Activated CD4-positive, alpha-beta memory T cell treated with anti-CD3 and anti-CD28 coated beads for 36 hours (primary cell): ENCODE results near the gene BTBD17. TPM values are rescaled to one million over a fixed set of nuclear protein-coding genes. Genes with fewer than 3 reads are reported as not detected.

Experiments
- CTCF ChIA-PET: fragments of 350-600 bp; sonication (Branson Sonifier 250); formaldehyde crosslinking; loops from one replicate; lab custom pipeline; 2021; ENCODE audit warnings: antibody characterized with exemption, inconsistent platforms; lab: Charles Lee
- POLR2A ChIA-PET: fragments of 350-600 bp; sonication (Branson Sonifier 250); formaldehyde crosslinking; loops from one replicate; lab custom pipeline; 2021; ENCODE audit warnings: antibody characterized with exemption; lab: Charles Lee
- DNase-seq: peaks from one replicate; pipeline ENCODE4 v3.0.0-alpha.2; 2020
- H3K27ac Mint-ChIP-seq: one replicate; pipeline ENCODE4 v1.8.0; 2021; ENCODE audit warnings: mixed read lengths
- H3K27me3 Mint-ChIP-seq: one replicate; pipeline ENCODE4 v1.8.0; 2021; ENCODE audit warnings: mixed read lengths
- H3K36me3 Mint-ChIP-seq: one replicate; pipeline ENCODE4 v1.8.0; 2021; ENCODE audit warnings: mixed read lengths
- H3K4me1 Mint-ChIP-seq: one replicate; pipeline ENCODE4 v1.8.0; 2021; ENCODE audit warnings: low read depth, mixed read lengths
- H3K4me3 Mint-ChIP-seq: one replicate; pipeline ENCODE4 v1.8.0; 2021; ENCODE audit warnings: mild to moderate bottlenecking, mixed read lengths
- H3K9me3 Mint-ChIP-seq: one replicate; pipeline ENCODE4 v1.8.0; 2021; ENCODE audit warnings: mixed read lengths
- intact Hi-C: fragments of 100-400 bp; cut with micrococcal nuclease; formaldehyde crosslinking; loops from one replicate; pipeline ENCODE4 v1.15.1; 2023
- total RNA-seq, 2 experiments: library from RNA; stranded (reverse); gene quantifications; one replicate each; pipeline ENCODE4 v1.2.3, GENCODE V29; 2021

BTBD17 gene
- total RNA-seq, 2 experiments from 2014 or later: not detected

GRCh38 chr17:74328487-74328886 lies 33.2 kb downstream of the BTBD17 start:
- CTCF ChIA-PET: interaction anchor here (0.7 to 1.9 kb wide), 2 partner anchors 27 to 33 kb away, joined by 3 to 4 read pairs; no protein-coding TSS in a partner anchor
- intact Hi-C loops: no loop called here

GRCh38 chr17:74326506-74326905 lies 35.2 kb downstream of the BTBD17 start:
- Mint-ChIP-seq H3K27ac (no peak overlapping the region), H3K4me3 (peak overlapping the region; percentile 14), H3K36me3 (no peaks in the 10 kb centered on the region), H3K9me3 (no peaks in the 10 kb centered on the region), H3K27me3 (peaks cover 2% of the 10 kb centered on the region), H3K4me1 (peaks cover 26% of the 10 kb centered on the region)
- DNase-seq: no peak
- POLR2A ChIA-PET: no interaction called here
- intact Hi-C loops: loop anchor here (2.0 kb wide), 1 partner anchor 26 kb away; no protein-coding TSS in a partner anchor
- CTCF ChIA-PET: no interaction called here

More at GRCh38 chr17:74328487-74328886, 33.2 kb downstream of the BTBD17 start:
- Mint-ChIP-seq H3K27ac (no peak overlapping the region), H3K4me1 (peaks cover 26% of the 10 kb centered on the region), H3K4me3 (no peak overlapping the region), H3K36me3 (no peaks in the 10 kb centered on the region), H3K27me3 (peaks cover 2% of the 10 kb centered on the region), H3K9me3 (no peaks in the 10 kb centered on the region)
- no peak for DNase-seq
- POLR2A ChIA-PET: no interaction called here

GRCh38 chr17:74325743-74326379 lies 35.8 kb downstream of the BTBD17 start, which contains the start of gene KIF19:
Gene KIF19, plus strand, starts transcription at chr17:74326226. Its CDS starts 124 bp downstream, at chr17:74326350.
- Mint-ChIP-seq H3K27ac (no peak within 1 kb of the TSS), H3K4me1 (peaks cover 26% of the 10 kb centered on the region), H3K27me3 (peaks cover 2% of the 10 kb centered on the region), H3K9me3 (no peaks in the 10 kb centered on the region), H3K4me3 (peak within 1 kb of the TSS; percentile 24), H3K36me3 (no peaks in the 10 kb centered on the region)
- CTCF ChIA-PET: no interaction called here
- POLR2A ChIA-PET: no interaction called here
- intact Hi-C loops: loop anchor here (2.0 kb wide), 1 partner anchor 25 kb away; no protein-coding TSS in a partner anchor
- DNase-seq: peak; percentile 72

GRCh38 chr17:74325376-74325742 lies 36.3 kb downstream of the BTBD17 start:
- Mint-ChIP-seq H3K4me3 (peak overlapping the region; percentile 24), H3K27ac (no peak overlapping the region), H3K36me3 (no peaks in the 10 kb centered on the region), H3K4me1 (peaks cover 26% of the 10 kb centered on the region), H3K27me3 (peaks cover 2% of the 10 kb centered on the region), H3K9me3 (no peaks in the 10 kb centered on the region)
- ChIA-PET CTCF (no interaction called here), POLR2A (no interaction called here)
- intact Hi-C loops: no loop called here
- no peak for DNase-seq

GRCh38 chr17:74324521-74324920 lies 37.1 kb downstream of the BTBD17 start:
- H3K4me1 Mint-ChIP-seq: peaks cover 25% of the 10 kb centered on the region
- POLR2A ChIA-PET: no interaction called here
- H3K27me3 Mint-ChIP-seq: peaks cover 2% of the 10 kb centered on the region
- H3K36me3 Mint-ChIP-seq: no peaks in the 10 kb centered on the region
- intact Hi-C loops: no loop called here
- no peak for DNase-seq
- no peak overlapping the region for H3K4me3 Mint-ChIP-seq
- H3K9me3 Mint-ChIP-seq: no peaks in the 10 kb centered on the region
- CTCF ChIA-PET: no interaction called here
- no peak overlapping the region for H3K27ac Mint-ChIP-seq

GRCh38 chr17:74318391-74318790 lies 43.3 kb downstream of the BTBD17 start:
- Mint-ChIP-seq H3K4me3 (no peak overlapping the region), H3K27me3 (no peaks in the 10 kb centered on the region), H3K36me3 (no peaks in the 10 kb centered on the region), H3K4me1 (no peaks in the 10 kb centered on the region), H3K9me3 (no peaks in the 10 kb centered on the region), H3K27ac (no peak overlapping the region)
- intact Hi-C loops: no loop called here
- CTCF ChIA-PET: interaction anchor here (1.2 to 1.3 kb wide), 2 partner anchors 17 to 33 kb away, joined by 3 to 4 read pairs; no protein-coding TSS in a partner anchor
- POLR2A ChIA-PET: no interaction called here
- no peak for DNase-seq

- POLR2A ChIA-PET: no interaction called here
- H3K36me3 Mint-ChIP-seq: no peaks in the 10 kb centered on the region
- no peak for DNase-seq
- no peak overlapping the region for H3K27ac Mint-ChIP-seq
- H3K4me3 Mint-ChIP-seq: no peak overlapping the region
- H3K27me3 Mint-ChIP-seq: no peaks in the 10 kb centered on the region
- intact Hi-C loops: no loop called here
- peaks cover 6% of the 10 kb centered on the region for H3K9me3 Mint-ChIP-seq
- no peaks in the 10 kb centered on the region for H3K4me1 Mint-ChIP-seq
- CTCF ChIA-PET: no interaction called here
Measured at GRCh38 chr17:74317071-74317470, 44.6 kb downstream of the BTBD17 start.

- no peak for DNase-seq
- no peak overlapping the region for H3K27ac Mint-ChIP-seq
- ChIA-PET CTCF (no interaction called here), POLR2A (no interaction called here)
- no peaks in the 10 kb centered on the region for H3K27me3 Mint-ChIP-seq
- intact Hi-C loops: no loop called here
- peaks cover 4% of the 10 kb centered on the region for H3K36me3 Mint-ChIP-seq
- H3K4me3 Mint-ChIP-seq: no peak overlapping the region
- H3K9me3 Mint-ChIP-seq: peaks cover 6% of the 10 kb centered on the region
- H3K4me1 Mint-ChIP-seq: no peaks in the 10 kb centered on the region
Measured at GRCh38 chr17:74316220-74316619, 45.4 kb downstream of the BTBD17 start.

- ChIA-PET CTCF (interaction anchor here (0.6 kb wide), 1 partner anchor 9 kb away, joined by 3 read pairs; no protein-coding TSS in a partner anchor), POLR2A (no interaction called here)
- no peak overlapping the region for H3K4me3 Mint-ChIP-seq
- intact Hi-C loops: no loop called here
- peaks cover 6% of the 10 kb centered on the region for H3K9me3 Mint-ChIP-seq
- no peaks in the 10 kb centered on the region for H3K27me3 Mint-ChIP-seq
- H3K4me1 Mint-ChIP-seq: no peaks in the 10 kb centered on the region
- H3K36me3 Mint-ChIP-seq: peaks cover 4% of the 10 kb centered on the region
- no peak overlapping the region for H3K27ac Mint-ChIP-seq
- DNase-seq: no peak
Measured at GRCh38 chr17:74314877-74315276, 46.8 kb downstream of the BTBD17 start.

GRCh38 chr17:74309902-74310301 lies 51.8 kb downstream of the BTBD17 start:
- Mint-ChIP-seq H3K27ac (no peak overlapping the region), H3K4me1 (peaks cover 6% of the 10 kb centered on the region), H3K4me3 (no peak overlapping the region), H3K9me3 (peaks cover 6% of the 10 kb centered on the region), H3K36me3 (peaks cover 4% of the 10 kb centered on the region), H3K27me3 (no peaks in the 10 kb centered on the region)
- intact Hi-C loops: no loop called here
- CTCF ChIA-PET: interaction anchor here (0.6 to 2.4 kb wide), 2 partner anchors 9 to 58 kb away, joined by 4 to 5 read pairs; no protein-coding TSS in a partner anchor
- POLR2A ChIA-PET: interaction anchor here (0.6 kb wide), 1 partner anchor 29 kb away, joined by 4 read pairs; no protein-coding TSS in a partner anchor
- no peak for DNase-seq

- Mint-ChIP-seq H3K36me3 (peaks cover 4% of the 10 kb centered on the region), H3K9me3 (peaks cover 6% of the 10 kb centered on the region), H3K27ac (no peak overlapping the region), H3K27me3 (no peaks in the 10 kb centered on the region), H3K4me3 (no peak overlapping the region), H3K4me1 (peaks cover 6% of the 10 kb centered on the region)
- POLR2A ChIA-PET: no interaction called here
- no peak for DNase-seq
- CTCF ChIA-PET: interaction anchor here (1.0 to 2.4 kb wide), 2 partner anchors 45 to 60 kb away, joined by 3 to 5 read pairs; no protein-coding TSS in a partner anchor
- intact Hi-C loops: no loop called here
Measured at GRCh38 chr17:74307984-74308773, 53.5 kb downstream of the BTBD17 start.
